Measurements from ENCODE around the gene WBP1L. TPM values are rescaled to one million over a fixed set of nuclear protein-coding genes. Genes with fewer than 3 reads are reported as not detected.

WBP1L gene
- total and polyA plus RNA-seq, 2 of the 13 experiments (the other 11 are each of a cell fraction or from before 2014, with no cell fraction given) = 8.3 to 12.3 TPM

DNA sequence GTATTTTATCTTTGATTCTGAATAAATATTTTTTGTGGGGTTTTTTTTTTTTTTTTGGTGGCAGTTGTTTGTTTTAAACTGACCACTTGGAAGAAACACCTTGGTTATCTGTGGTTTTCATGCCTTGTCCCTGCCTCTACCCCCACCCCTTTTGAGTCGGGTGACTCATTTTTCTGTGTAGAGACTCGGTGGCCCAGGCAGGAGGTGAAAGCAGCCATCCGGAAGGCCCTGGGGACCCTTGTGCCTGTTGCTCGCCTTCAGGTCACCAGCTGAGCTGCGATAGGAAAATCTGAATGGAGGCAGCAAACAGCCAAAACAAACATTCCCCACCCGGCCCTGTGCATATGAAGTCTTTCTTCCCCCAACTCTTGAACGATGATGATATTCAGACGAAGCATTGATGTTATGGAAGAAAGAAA, 70.7 kb downstream of the WBP1L start (continued):
- TF ChIP-seq, protein P1, sequence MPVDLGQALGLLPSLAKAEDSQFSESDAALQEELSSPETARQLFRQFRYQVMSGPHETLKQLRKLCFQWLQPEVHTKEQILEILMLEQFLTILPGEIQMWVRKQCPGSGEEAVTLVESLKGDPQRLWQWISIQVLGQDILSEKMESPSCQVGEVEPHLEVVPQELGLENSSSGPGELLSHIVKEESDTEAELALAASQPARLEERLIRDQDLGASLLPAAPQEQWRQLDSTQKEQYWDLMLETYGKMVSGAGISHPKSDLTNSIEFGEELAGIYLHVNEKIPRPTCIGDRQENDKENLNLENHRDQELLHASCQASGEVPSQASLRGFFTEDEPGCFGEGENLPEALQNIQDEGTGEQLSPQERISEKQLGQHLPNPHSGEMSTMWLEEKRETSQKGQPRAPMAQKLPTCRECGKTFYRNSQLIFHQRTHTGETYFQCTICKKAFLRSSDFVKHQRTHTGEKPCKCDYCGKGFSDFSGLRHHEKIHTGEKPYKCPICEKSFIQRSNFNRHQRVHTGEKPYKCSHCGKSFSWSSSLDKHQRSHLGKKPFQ (CRISPR knock-in tag; IDR thresholded peaks at IDR 0.05; ENCODE audit: insufficient replicate concordance) = peak; percentile 4
- TF ChIP-seq FOXA3 (CRISPR knock-in tag; IDR thresholded peaks at IDR 0.05) (no peak), PAX8 (CRISPR knock-in tag; IDR thresholded peaks at IDR 0.05; ENCODE audit: borderline replicate concordance) (no peak), TOE1 (CRISPR knock-in tag; IDR thresholded peaks at IDR 0.05) (no peak), ZSCAN22 (CRISPR knock-in tag; IDR thresholded peaks at IDR 0.05) (no peak), SETDB1 (CRISPR knock-in tag; IDR thresholded peaks at IDR 0.05; ENCODE audit: borderline replicate concordance) (no peak), ZNF782 (CRISPR knock-in tag; IDR thresholded peaks at IDR 0.05; ENCODE audit: borderline replicate concordance) (no peak), NR2C2 (CRISPR knock-in tag; IDR thresholded peaks at IDR 0.05; ENCODE audit: borderline replicate concordance) (0 out of 2 replicates have a peak, but pooled peaks have one; percentile 20), JUN (CRISPR knock-in tag; IDR thresholded peaks at IDR 0.05) (no peak), POLR2AphosphoS2 (IDR thresholded peaks at IDR 0.05; ENCODE audit: low read depth, low read length) (no peak), RNF2 (conservative IDR thresholded peaks at IDR 0.05; ENCODE audit: low read depth) (no peak), GABPA (IDR thresholded peaks at IDR 0.05; ENCODE audit: low read depth, low read length) (no peak), GABPA (CRISPR knock-in tag; IDR thresholded peaks at IDR 0.05; ENCODE audit: low read depth) (0 out of 2 replicates have a peak, but pooled peaks have one; percentile 36), ZNF746 (CRISPR knock-in tag; IDR thresholded peaks at IDR 0.05) (no peak), PPARG (CRISPR knock-in tag; conservative IDR thresholded peaks at IDR 0.05) (no peak; the same call in 1 of the 2 replicates), FOSL2 (CRISPR knock-in tag; IDR thresholded peaks at IDR 0.05) (peak; percentile 73), TAF15 (IDR thresholded peaks at IDR 0.05; ENCODE audit: low read depth, low read length, poor library complexity, severe bottlenecking) (no peak)
- TF ChIP-seq, protein P2, sequence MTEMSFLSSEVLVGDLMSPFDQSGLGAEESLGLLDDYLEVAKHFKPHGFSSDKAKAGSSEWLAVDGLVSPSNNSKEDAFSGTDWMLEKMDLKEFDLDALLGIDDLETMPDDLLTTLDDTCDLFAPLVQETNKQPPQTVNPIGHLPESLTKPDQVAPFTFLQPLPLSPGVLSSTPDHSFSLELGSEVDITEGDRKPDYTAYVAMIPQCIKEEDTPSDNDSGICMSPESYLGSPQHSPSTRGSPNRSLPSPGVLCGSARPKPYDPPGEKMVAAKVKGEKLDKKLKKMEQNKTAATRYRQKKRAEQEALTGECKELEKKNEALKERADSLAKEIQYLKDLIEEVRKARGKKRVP (CRISPR knock-in tag; IDR thresholded peaks at IDR 0.05) = no peak
- TF ChIP-seq, protein P3, sequence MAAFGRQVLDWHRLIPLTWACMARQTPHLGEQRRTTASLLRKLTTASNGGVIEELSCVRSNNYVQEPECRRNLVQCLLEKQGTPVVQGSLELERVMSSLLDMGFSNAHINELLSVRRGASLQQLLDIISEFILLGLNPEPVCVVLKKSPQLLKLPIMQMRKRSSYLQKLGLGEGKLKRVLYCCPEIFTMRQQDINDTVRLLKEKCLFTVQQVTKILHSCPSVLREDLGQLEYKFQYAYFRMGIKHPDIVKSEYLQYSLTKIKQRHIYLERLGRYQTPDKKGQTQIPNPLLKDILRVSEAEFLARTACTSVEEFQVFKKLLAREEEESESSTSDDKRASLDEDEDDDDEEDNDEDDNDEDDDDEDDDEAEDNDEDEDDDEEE (CRISPR knock-in tag; IDR thresholded peaks at IDR 0.05) = 0 out of 2 replicates have a peak, but pooled peaks have one; percentile 29
- TF ChIP-seq, protein P4, sequence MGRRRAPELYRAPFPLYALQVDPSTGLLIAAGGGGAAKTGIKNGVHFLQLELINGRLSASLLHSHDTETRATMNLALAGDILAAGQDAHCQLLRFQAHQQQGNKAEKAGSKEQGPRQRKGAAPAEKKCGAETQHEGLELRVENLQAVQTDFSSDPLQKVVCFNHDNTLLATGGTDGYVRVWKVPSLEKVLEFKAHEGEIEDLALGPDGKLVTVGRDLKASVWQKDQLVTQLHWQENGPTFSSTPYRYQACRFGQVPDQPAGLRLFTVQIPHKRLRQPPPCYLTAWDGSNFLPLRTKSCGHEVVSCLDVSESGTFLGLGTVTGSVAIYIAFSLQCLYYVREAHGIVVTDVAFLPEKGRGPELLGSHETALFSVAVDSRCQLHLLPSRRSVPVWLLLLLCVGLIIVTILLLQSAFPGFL (CRISPR knock-in tag; IDR thresholded peaks at IDR 0.05) = no peak
- TF ChIP-seq, protein P5, sequence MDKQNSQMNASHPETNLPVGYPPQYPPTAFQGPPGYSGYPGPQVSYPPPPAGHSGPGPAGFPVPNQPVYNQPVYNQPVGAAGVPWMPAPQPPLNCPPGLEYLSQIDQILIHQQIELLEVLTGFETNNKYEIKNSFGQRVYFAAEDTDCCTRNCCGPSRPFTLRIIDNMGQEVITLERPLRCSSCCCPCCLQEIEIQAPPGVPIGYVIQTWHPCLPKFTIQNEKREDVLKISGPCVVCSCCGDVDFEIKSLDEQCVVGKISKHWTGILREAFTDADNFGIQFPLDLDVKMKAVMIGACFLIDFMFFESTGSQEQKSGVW (CRISPR knock-in tag; IDR thresholded peaks at IDR 0.05; ENCODE audit: borderline replicate concordance) = no peak
- TF ChIP-seq, protein P6, sequence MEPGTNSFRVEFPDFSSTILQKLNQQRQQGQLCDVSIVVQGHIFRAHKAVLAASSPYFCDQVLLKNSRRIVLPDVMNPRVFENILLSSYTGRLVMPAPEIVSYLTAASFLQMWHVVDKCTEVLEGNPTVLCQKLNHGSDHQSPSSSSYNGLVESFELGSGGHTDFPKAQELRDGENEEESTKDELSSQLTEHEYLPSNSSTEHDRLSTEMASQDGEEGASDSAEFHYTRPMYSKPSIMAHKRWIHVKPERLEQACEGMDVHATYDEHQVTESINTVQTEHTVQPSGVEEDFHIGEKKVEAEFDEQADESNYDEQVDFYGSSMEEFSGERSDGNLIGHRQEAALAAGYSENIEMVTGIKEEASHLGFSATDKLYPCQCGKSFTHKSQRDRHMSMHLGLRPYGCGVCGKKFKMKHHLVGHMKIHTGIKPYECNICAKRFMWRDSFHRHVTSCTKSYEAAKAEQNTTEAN (CRISPR knock-in tag; conservative IDR thresholded peaks at IDR 0.05) = no peak
